NCI-H2171 (cell line): Measurements from ENCODE around the gene EEF1A1.

Experiments used
- DNase-seq: peaks from one replicate; lab custom pipeline; 2025; lab: John Stamatoyannopoulos, UW

Gene EEF1A1

GRCh38 chr6:73505142-73505541, 15.7 kb downstream of the EEF1A1 start:
- no peak for DNase-seq

- DNase-seq = no peak
Observed at GRCh38 chr6:73504160-73504559, 16.7 kb downstream of the EEF1A1 start.

GRCh38 chr6:73503027-73503772, 17.6 kb downstream of the EEF1A1 start:
- DNase-seq = no peak

- DNase-seq = no peak
Observed at GRCh38 chr6:73497915-73498314, 22.9 kb downstream of the EEF1A1 start.

GRCh38 chr6:73491377-73491776, 29.5 kb downstream of the EEF1A1 start:
- DNase-seq = no peak

GRCh38 chr6:73487473-73487872, 33.4 kb downstream of the EEF1A1 start:
- no peak for DNase-seq

GRCh38 chr6:73484438-73484837, 36.4 kb downstream of the EEF1A1 start:
- no peak for DNase-seq

GRCh38 chr6:73481969-73482368, 38.9 kb downstream of the EEF1A1 start:
- DNase-seq = no peak

- DNase-seq = no peak
Observed at GRCh38 chr6:73477407-73477806, 43.4 kb downstream of the EEF1A1 start.

GRCh38 chr6:73476723-73477122, 44.1 kb downstream of the EEF1A1 start:
- DNase-seq = no peak

GRCh38 chr6:73471686-73472290, 49.0 kb downstream of the EEF1A1 start:
- DNase-seq = no peak
